Islet of Langerhans (tissue), 1 donor: ENCODE measurements around the gene SYMPK.

Experiments used
- FAIRE-seq: peaks from one replicate; lab custom pipeline; 2011; peaks lifted over from hg19 to GRCh38; lab: Jason Lieb, UNC

The SYMPK gene

GRCh38 chr19:45765702-45766295 is 97.1 kb downstream of the SYMPK start:
- FAIRE-seq = no peak
